Measurements from ENCODE around the gene GLRX5. TPM values are rescaled to one million over a fixed set of nuclear protein-coding genes. Genes with fewer than 3 reads are reported as not detected.

The GLRX5 gene
- total RNA-seq, 4 donors from 2014 or later = 28.0 to 83.2 (median 74.0) TPM

- Histone ChIP-seq H3K36me3 (no peaks in the 10 kb centered on the region), H3K4me3 (no peak overlapping the region), H3K27ac (no peak overlapping the region), H3K4me1 (peaks cover 11 to 19% of the 10 kb centered on the region in 2 donors), H3K27me3 (no peaks in the 10 kb centered on the region), H3K9me3 (no peaks in the 10 kb centered on the region)
- TF ChIP-seq CTCF (IDR thresholded peaks at IDR 0.05 in 4 of 5, conservative IDR thresholded peaks at IDR 0.05 in 1 of 5) (no peak), POLR2A (IDR thresholded peaks at IDR 0.05) (no peak)
- ATAC-seq = no peak
- intact Hi-C loops (cut with DNase I; ENCODE audit: low total_unique reads) (no loop called here), in situ Hi-C loops (cut with MboI; ENCODE audit: low sequenced_read_pairs in 4 of 4) (loop anchor here (10.0 to 25.0 kb wide), 5 partner anchors 223 to 861 kb away; partner anchors contain the start of gene BDKRB1 (in 1 of the 4))
- DNase-seq = no peak
Measured at GRCh38 chr14:95551435-95551834, 16.6 kb downstream of the GLRX5 start.

GRCh38 chr14:95553141-95553540 lies 18.3 kb downstream of the GLRX5 start:
- no peak overlapping the region for H3K27ac ChIP-seq

GRCh38 chr14:95555053-95555452 lies 20.2 kb downstream of the GLRX5 start:
- ATAC-seq = no peak
- no peak for DNase-seq
- peaks cover under 1 to 9% of the 10 kb centered on the region in 2 donors for H3K4me1 ChIP-seq
- intact Hi-C loops (cut with DNase I; ENCODE audit: low total_unique reads) (no loop called here), in situ Hi-C loops (cut with MboI; ENCODE audit: low sequenced_read_pairs in 4 of 4) (loop anchor here (5.0 to 25.0 kb wide), 6 partner anchors 127 to 857 kb away; partner anchors contain the start of gene BDKRB1 (in 1 of the 4))
- no peaks in the 10 kb centered on the region for H3K9me3 ChIP-seq
- TF ChIP-seq CTCF (IDR thresholded peaks at IDR 0.05 in 4 of 5, conservative IDR thresholded peaks at IDR 0.05 in 1 of 5) (no peak), POLR2A (IDR thresholded peaks at IDR 0.05) (no peak)
- no peaks in the 10 kb centered on the region for H3K27me3 ChIP-seq
- H3K27ac ChIP-seq = no peak overlapping the region
- H3K4me3 ChIP-seq = no peak overlapping the region
- H3K36me3 ChIP-seq = no peaks in the 10 kb centered on the region

More at GRCh38 chr14:95553141-95553540, 18.3 kb downstream of the GLRX5 start:
- Histone ChIP-seq H3K36me3 (no peaks in the 10 kb centered on the region), H3K9me3 (no peaks in the 10 kb centered on the region), H3K27me3 (no peaks in the 10 kb centered on the region), H3K4me1 (peaks cover 11 to 17% of the 10 kb centered on the region in 2 donors), H3K4me3 (no peak overlapping the region)
- TF ChIP-seq POLR2A (IDR thresholded peaks at IDR 0.05) (no peak), CTCF (IDR thresholded peaks at IDR 0.05 in 4 of 5, conservative IDR thresholded peaks at IDR 0.05 in 1 of 5) (no peak)
- DNase-seq = no peak
- no peak for ATAC-seq
- intact Hi-C loops (cut with DNase I; ENCODE audit: low total_unique reads) = no loop called here
- in situ Hi-C loops (cut with MboI; ENCODE audit: low sequenced_read_pairs in 4 of 4) = loop anchor here (10.0 to 25.0 kb wide), 5 partner anchors 222 to 859 kb away; partner anchors contain the start of gene BDKRB1 (in 1 of the 4)

- Histone ChIP-seq H3K9me3 (no peaks in the 10 kb centered on the region), H3K27ac (no peak overlapping the region), H3K4me1 (no peaks in the 10 kb centered on the region), H3K27me3 (no peaks in the 10 kb centered on the region), H3K4me3 (no peak overlapping the region), H3K36me3 (no peaks in the 10 kb centered on the region)
- ATAC-seq (no peak), DNase-seq (no peak)
- in situ Hi-C loops (cut with MboI; ENCODE audit: low sequenced_read_pairs in 4 of 4) (loop anchor here (5.0 to 25.0 kb wide), 6 partner anchors 125 to 855 kb away; partner anchors contain the start of gene BDKRB1 (in 1 of the 4)), intact Hi-C loops (cut with DNase I; ENCODE audit: low total_unique reads) (no loop called here)
- TF ChIP-seq POLR2A (IDR thresholded peaks at IDR 0.05) (no peak), CTCF (IDR thresholded peaks at IDR 0.05 in 4 of 5, conservative IDR thresholded peaks at IDR 0.05 in 1 of 5) (no peak)
Measured at GRCh38 chr14:95557291-95557690, 22.4 kb downstream of the GLRX5 start.

Data from gastrocnemius medialis (tissue), 4 donors.